ENCODE data around the gene GALNT2. TPM values are rescaled to one million over a fixed set of nuclear protein-coding genes. Genes with fewer than 3 reads are reported as not detected.

GALNT2 gene
- total and polyA plus RNA-seq, 2 of the 13 experiments (the other 11 are each of a cell fraction or from before 2014, with no cell fraction given), result 39.3 to 39.6 TPM

DNA sequence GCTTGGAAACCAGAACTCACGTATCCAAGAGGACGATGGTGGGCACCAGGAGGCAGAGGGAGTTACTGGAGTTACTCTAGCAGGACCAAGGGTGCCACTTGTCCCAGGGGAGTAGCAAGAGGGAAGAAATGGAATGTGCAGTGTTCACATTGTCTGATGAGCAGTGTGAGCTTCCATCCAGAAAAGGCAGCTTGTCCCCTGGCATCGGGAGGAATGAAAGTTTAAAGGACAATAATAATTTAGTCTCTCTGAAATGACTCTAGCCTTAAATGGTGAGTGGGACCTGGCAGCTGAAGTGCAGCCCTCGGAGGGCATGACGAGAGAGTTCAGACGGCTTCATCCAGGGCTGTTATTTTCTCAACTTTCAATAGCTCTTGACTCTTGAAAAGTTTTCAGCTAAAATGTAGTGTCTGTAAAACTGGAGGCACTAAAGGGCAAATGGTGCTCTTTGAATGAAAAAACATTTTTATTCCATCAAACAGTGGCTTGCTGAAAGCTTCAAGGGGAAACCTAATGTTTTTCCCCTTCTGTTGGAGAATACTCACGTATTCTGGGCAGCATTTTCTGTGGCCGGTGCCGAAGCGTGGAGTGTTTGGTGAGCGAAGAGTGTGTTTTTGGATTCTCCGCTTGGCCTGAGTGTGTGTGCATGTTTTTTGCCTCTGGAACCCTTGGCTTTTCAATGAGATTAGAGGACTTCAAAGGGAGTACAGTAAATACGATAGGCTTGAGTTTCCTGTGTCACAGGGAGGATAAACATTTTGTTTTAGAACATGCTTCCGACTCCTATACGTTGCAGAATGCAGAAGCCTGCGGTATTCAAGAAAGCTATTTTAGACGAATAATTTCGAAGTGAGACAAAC, 157.3 kb downstream of the GALNT2 start (continued):
- TF ChIP-seq, protein P1, sequence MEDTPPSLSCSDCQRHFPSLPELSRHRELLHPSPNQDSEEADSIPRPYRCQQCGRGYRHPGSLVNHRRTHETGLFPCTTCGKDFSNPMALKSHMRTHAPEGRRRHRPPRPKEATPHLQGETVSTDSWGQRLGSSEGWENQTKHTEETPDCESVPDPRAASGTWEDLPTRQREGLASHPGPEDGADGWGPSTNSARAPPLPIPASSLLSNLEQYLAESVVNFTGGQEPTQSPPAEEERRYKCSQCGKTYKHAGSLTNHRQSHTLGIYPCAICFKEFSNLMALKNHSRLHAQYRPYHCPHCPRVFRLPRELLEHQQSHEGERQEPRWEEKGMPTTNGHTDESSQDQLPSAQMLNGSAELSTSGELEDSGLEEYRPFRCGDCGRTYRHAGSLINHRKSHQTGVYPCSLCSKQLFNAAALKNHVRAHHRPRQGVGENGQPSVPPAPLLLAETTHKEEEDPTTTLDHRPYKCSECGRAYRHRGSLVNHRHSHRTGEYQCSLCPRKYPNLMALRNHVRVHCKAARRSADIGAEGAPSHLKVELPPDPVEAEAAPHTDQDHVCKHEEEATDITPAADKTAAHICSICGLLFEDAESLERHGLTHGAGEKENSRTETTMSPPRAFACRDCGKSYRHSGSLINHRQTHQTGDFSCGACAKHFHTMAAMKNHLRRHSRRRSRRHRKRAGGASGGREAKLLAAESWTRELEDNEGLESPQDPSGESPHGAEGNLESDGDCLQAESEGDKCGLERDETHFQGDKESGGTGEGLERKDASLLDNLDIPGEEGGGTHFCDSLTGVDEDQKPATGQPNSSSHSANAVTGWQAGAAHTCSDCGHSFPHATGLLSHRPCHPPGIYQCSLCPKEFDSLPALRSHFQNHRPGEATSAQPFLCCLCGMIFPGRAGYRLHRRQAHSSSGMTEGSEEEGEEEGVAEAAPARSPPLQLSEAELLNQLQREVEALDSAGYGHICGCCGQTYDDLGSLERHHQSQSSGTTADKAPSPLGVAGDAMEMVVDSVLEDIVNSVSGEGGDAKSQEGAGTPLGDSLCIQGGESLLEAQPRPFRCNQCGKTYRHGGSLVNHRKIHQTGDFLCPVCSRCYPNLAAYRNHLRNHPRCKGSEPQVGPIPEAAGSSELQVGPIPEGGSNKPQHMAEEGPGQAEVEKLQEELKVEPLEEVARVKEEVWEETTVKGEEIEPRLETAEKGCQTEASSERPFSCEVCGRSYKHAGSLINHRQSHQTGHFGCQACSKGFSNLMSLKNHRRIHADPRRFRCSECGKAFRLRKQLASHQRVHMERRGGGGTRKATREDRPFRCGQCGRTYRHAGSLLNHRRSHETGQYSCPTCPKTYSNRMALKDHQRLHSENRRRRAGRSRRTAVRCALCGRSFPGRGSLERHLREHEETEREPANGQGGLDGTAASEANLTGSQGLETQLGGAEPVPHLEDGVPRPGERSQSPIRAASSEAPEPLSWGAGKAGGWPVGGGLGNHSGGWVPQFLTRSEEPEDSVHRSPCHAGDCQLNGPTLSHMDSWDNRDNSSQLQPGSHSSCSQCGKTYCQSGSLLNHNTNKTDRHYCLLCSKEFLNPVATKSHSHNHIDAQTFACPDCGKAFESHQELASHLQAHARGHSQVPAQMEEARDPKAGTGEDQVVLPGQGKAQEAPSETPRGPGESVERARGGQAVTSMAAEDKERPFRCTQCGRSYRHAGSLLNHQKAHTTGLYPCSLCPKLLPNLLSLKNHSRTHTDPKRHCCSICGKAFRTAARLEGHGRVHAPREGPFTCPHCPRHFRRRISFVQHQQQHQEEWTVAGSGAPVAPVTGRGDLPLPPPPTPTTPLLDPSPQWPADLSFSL (CRISPR knock-in tag; IDR thresholded peaks at IDR 0.05), result no peak

DNA sequence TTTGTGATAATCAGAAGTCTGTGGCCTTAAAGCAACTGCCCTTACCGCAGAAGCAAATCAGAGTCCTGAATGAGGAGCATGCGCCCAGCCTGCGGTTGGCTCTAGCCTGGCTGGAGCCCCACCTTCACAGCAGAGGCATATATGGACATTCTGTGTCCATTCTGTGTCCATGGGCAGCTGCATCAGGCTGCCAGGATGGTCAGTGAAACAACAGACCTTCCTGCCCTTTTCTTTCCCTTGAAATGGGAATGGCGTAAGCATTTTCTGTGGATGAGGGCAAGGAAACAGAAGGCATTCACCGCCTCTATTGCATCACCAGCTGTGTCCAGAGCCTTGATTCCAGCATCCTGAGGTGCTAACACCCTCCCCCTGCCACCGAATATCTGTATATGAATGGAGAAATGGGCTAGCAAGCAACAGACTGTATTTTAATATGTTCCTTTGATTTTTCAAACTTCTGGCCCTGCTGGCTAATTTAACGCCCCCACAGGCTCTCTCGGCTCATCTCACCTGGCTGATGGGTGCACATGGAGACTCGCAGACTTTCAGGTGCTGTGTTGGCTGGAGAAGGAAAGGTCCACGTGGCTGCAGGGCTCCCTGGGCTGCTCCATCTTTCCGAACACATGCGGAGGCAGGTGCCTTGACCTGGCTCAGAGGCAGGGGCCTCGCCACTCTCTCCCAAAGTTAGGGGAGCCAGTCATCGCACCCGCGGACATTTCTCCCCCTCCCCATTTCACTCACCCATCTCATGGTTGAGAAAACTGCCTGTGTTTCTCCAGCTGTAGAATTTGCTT, 159.2 kb downstream of the GALNT2 start:
- H4K20me1 ChIP-seq (ENCODE audit: insufficient read depth, low read length), result no peaks in the 10 kb centered on the region
- H2AFZ ChIP-seq (ENCODE audit: low read length), result no peak overlapping the region
- no peak overlapping the region for H3K9ac ChIP-seq (ENCODE audit: insufficient read depth, low read depth, low read length)
- POLR2A ChIA-PET, result no interaction called here
- WGBS (ENCODE audit: low lambda C conversion rate), result 97% methylated on average over 14 of the region's 16 CpGs
- H3K4me2 ChIP-seq (ENCODE audit: low read depth, low read length), result no peak overlapping the region
- no peak for ATAC-seq
- intact Hi-C loops (cut with micrococcal nuclease; ENCODE audit: unreplicated experiment), result no loop called here
- CTCF ChIA-PET (ENCODE audit: low intra/inter-chr PET ratio, low total read pairs), result no interaction called here
- H3K27ac ChIP-seq (ENCODE audit: extremely low read length, insufficient read depth, low read length), result no peak overlapping the region
- no peaks in the 10 kb centered on the region for H3K9me3 ChIP-seq (ENCODE audit: low read length)
- no peak for FAIRE-seq
- H3K27me3 ChIP-seq (ENCODE audit: control insufficient read depth in 1 of 2, insufficient read depth in 2 of 2, low read length in 2 of 2), result no peaks in the 10 kb centered on the region
- peak; percentile 35; the same call in 1 of the 2 replicates for TF ChIP-seq CEBPB (IDR thresholded peaks at IDR 0.05; ENCODE audit: borderline replicate concordance, low read depth, low read length)
- TF ChIP-seq, protein P2, sequence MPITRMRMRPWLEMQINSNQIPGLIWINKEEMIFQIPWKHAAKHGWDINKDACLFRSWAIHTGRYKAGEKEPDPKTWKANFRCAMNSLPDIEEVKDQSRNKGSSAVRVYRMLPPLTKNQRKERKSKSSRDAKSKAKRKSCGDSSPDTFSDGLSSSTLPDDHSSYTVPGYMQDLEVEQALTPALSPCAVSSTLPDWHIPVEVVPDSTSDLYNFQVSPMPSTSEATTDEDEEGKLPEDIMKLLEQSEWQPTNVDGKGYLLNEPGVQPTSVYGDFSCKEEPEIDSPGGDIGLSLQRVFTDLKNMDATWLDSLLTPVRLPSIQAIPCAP (CRISPR knock-in tag; IDR thresholded peaks at IDR 0.05; ENCODE audit: low read depth), result no peak
- TF ChIP-seq ZNF607 (CRISPR knock-in tag; IDR thresholded peaks at IDR 0.05; ENCODE audit: borderline replicate concordance), result no peak
- in situ Hi-C loops (cut with HindIII; ENCODE audit: extremely low pct_ligation_motif_present, low pct_unique_long_range_greater_than_20kb), result no loop called here
- no TSS peak for BruUV-seq (replicated peaks)
- no peaks in the 10 kb centered on the region for H3K79me2 ChIP-seq (ENCODE audit: insufficient read depth, low read length)
- no peak for DNase-seq (ENCODE audit: low spot score)
- H3K4me1 ChIP-seq (ENCODE audit: insufficient read depth, low read length), result no peaks in the 10 kb centered on the region
- no peak overlapping the region for H3K4me3 ChIP-seq (replicated peaks in 1 of 3; ENCODE audit: insufficient read depth in 1 of 3, low read depth in 2 of 3, low read length in 3 of 3)
- no peaks in the 10 kb centered on the region; a peak in 1 of 5 replicates for H3K36me3 ChIP-seq (replicated peaks in 1 of 2; ENCODE audit: control insufficient read depth in 1 of 2, insufficient read depth in 2 of 2, low read length in 2 of 2)

Measured in HepG2 (cell line).